Mucosa of gallbladder (tissue), 1 donor: Measurements from ENCODE around the gene PPM1A. TPM values are rescaled to one million over a fixed set of nuclear protein-coding genes. Genes with fewer than 3 reads are reported as not detected.
"Not testable (repeated sequence)": the region's sequence is repeated elsewhere in the genome, so short reads cannot be mapped to it uniquely, and the experiment has no call there.

ENCODE experiments used
- DNase-seq: peaks from one replicate; pipeline ENCODE4 v3.0.0-alpha.2; 2020; ENCODE audit warnings: low spot score
- total RNA-seq: library from RNA; stranded (reverse); gene quantifications from one replicate; pipeline ENCODE4 v1.2.1, GENCODE V29; 2021
- donor health status: DM: no; HTN: no; CAD: no.

PPM1A gene
- total RNA-seq, 1 donor from 2014 or later: 62.9 TPM

DNA sequence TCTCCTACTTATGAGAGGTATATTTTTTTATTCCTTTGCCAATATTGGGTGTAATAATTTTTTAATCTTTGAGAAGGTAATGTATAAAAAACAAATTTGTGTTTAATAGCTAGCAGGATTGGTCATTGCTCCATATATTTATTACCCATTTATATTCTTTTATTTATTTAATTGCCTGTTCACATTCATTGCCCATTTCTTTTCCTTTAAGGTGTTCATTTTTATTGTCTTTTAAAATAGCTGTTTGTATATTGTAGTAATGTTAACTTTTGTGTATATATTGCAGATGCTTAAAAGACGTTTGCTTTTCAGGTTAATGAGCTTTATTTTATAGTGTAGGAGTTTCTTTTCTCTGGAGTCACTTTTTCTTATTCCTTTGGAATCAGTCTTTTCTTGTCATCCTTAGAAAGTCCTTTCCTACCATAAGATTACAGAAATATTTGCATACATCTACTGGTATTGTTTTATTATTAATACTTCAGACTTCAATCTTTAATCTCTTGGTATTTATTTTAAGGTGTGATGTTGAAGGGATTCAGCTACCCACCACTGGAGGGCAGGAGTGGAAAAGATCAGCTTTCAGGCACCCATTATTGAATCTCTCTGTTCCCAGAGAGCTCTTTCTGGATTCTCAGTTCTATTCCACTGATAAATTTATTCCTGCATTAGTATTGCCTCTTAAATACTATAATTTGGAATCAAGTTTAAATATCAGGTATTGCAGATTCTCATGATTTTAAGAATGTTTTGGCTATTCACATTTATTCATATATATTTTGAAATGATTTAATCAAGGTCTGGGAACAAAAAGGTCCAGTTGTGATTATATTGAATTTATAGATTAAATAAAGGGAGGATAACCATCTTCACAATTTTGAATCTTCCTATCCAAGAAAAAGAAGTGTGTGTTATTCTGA lies 17.3 kb downstream of the PPM1A start:
- no peak for DNase-seq

DNA sequence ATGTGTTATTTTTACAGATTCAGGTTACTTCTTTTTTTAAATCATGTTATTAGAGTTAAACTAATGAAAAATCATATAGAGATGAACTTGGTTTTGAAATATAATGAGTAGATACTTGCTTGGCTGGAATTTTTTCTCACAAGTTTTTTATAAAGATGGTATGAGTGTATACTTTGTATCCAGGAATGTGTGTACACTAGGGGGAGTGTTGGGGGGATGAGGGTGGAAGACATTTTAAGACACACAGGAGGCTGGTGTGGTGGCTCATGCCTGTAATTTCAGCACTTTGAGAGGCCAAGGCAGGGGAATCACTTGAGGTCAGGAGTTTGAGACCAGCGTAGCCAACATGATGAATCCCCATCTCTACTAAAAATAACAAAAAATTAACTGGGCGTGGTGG lies 23.2 kb downstream of the PPM1A start:
- DNase-seq: no peak

DNA sequence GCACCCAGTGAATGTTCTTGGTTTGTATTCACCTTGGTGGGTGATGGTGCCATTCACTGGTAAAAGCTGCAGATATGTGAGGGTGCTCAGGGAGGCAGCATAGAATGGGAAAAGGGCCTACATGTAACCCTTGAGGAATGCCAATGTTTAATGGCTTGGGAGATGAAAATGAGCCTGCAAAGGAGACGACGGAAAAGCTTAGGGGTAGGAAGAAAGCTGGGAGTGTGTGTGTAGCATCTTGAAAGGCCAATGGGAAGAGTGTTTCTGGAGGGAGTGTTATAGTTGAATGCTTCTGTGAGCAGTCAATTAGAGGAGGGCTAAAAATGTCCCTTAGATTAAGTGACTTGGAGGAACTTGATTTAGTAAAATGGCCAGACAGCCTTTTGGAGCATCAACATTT lies 24.9 kb downstream of the PPM1A start:
- no peak for DNase-seq

DNA sequence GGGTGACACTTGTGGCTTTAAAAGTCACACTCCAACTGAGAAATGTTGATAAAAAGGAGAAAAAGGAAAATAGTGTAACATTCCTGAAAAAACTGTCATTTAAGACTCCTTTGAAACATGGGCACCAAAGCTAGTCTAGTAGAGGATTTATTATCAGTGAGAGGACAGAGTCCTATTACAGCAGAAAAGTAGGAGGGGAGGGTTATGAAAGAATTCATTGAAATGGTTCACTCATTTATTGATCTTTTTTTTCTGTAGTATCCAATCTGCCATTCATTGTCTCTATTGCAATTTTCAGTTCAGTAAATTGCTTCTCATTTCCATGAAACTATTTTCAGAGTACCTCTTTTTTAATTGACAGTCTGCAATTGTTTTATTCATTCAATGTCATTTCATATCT lies 25.4 kb downstream of the PPM1A start:
- no peak for DNase-seq

DNA sequence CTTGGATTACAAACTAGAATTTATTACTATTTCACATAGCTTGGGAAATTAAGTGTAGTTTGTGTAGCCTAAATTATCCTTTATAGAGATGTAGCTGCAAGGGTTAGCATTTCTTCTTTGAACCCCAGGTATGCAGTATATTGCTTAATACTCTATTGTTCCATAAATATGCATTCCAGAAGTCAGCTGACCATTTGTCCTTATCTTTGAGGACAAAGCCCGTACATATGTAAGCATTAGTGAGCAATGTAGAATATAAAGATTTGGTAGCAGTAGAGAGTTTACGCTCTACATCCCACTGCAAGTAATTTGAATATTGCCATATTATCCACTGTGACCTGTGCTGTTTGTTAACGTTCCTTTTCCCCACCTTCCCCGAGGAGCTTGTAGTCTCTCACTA lies 26.9 kb downstream of the PPM1A start:
- no peak for DNase-seq

DNA sequence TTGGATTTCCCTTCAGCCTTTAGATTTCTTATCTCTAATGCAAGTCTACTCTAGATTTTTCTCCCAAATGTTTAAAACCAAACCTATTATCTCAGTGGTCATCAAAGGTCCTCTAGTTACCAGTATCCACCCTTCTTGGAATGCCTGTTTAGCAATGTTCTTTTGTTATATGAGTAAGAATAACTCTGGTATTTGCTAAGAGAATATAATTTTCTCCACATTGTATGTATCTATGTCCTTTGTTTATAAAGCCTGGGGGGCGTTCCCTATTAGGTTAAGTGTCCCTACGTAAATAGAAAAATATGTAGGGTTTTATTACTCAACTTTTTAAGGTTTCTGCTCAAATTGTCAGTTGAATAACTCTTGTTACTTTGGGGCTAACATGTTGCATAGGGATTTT lies 27.3 kb downstream of the PPM1A start:
- DNase-seq: no peak

DNA sequence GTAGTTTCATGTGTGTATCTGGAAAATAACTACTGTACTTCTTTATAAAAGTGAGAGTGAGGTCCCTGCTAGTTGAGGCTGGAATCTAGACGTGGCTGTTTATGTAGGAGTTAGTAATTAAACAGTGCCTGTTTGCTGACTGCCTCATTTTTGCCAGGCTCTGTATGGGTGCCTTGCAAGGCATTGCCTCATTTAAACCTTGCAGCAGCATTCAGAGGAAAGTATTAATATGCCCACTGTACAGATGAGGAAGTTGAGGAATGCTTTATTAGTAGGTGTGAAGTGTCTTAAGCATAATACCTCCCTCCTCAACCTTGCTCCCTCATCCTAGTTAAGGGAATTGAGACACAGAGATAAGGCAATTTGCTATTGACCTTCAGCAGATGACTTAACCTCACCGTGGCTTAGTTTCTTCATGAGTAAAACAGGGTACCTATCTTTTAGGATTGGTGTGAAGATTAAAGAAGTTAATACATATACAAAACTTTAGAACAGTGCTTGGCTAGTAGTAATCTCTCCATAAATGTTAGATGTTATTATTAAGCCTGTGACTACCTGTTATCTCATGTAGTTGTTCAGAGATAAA lies 28.7 kb downstream of the PPM1A start:
- no peak for DNase-seq

DNA sequence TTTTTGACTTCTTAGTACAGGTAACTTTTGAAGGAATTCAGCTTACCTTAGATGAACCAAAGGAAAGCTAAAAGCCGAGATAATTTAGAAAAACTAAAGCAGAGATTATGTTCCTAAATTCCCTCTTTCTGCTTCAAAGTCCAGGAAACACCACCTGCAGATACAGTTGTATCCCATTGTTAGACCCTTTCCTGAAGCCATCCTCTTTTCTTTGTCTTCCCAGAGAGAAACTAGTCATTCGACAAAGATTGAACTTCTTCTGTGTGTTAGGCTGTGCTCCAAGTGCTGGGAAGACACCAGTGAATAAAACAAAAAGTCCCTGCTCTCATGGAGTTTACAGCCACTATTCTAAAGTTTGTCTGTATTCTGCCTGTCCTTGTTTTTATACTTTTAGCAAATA lies 29.3 kb downstream of the PPM1A start:
- no peak for DNase-seq

DNA sequence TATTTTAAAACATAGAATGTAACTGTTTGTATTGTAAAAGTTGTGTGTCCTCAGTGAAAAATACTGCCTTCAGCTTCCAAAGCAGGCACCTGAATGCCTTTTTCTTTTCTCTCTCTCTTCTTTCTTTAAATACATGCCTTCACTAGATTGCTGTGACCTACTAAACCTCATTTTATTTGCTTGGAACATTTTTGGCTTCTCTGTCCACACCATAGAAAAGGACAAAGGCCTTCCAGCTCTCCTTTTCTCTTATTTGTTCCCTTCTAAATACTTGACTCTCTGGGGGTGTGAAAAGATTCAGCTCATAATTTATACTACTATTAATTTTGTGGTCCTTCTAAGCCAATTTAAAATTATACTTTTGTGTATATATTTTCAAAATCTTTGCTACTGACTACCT lies 38.4 kb downstream of the PPM1A start:
- no peak for DNase-seq

DNA sequence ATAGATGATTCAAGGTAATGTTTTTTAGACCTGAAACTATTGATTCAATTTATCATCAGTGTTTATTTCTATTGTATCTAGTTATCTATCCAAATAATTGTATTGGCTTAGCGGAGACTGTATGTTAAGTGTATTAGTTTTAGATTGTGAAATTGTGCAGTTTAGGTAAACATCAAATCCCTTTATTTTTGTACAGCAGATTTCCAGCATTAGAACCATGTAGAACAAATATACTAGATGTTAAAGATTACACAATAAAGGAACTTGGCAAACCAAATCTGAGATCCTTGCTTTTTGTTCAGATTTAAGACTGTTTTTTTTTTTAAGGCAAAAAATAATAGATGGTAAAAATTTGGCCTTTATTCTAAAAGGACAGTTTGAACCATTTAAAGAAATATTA lies 39.3 kb downstream of the PPM1A start:
- DNase-seq: no peak

DNA sequence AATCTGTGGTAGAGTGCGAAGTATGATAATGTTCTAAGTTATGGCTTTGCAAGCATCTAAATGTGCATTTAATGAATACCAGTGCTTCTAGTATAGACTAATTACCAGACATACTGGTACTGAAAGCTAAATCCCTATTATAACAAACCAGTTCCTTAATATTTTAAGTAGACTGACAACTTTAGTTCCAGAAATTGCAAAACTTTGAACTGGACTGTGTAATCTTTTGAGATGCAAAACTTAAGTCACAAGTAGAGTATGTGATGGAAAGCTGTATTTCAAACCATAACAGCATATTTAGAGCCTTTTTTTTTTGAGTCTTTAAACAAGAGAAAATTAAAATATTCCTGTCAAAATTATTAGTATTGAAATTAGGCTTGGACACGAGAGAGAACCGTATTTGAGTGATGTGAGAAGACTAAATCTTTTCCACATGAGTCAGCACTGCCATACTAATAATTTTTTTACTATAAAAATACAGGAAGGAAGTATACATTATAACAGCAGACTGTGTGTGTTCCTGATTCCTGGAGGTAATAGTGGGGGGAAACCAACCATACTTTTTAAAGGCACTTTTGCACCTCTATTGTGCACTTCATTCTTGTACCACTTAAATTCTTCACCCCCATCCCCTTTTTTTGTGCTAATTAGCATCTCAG lies 45.5 kb downstream of the PPM1A start:
- no peak for DNase-seq

DNA sequence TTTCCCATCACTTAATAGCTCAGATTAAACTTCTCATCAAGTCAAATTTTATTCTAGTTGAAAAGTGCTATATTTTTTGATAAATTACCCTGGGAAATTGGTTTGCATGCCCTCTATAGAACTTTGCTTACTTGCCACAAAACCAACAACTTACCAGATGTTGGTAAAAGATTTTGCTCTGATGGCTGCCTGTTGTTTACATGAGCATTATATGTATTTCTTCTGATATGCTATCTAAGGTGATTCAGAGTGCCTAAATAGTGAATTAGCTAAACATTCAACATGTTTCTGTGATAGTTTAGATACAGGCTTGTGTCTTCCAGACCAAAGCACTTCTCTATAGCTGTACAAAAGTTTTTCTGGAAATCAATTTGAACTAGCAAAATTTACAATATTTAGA lies 51.0 kb downstream of the PPM1A start:
- DNase-seq: no peak

DNA sequence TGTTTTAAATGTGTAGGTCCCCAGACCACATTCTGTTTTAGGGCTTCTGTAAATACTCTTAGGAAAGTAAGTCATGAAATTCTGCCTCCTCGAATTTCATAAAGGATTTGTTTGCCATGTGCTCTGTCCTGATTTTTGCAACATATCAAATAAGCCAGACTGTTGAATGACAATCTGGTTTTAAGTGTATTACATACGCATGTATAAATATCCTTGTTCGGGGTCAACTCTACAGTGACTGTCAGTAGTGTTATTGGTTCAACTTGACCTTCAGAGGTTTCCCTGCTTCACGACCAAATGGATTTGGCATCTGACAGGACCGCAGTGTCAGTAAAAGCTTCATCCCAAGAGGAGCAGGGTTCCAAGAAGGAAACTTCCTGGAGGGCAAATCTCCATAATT lies 52.7 kb downstream of the PPM1A start:
- no peak for DNase-seq

DNA sequence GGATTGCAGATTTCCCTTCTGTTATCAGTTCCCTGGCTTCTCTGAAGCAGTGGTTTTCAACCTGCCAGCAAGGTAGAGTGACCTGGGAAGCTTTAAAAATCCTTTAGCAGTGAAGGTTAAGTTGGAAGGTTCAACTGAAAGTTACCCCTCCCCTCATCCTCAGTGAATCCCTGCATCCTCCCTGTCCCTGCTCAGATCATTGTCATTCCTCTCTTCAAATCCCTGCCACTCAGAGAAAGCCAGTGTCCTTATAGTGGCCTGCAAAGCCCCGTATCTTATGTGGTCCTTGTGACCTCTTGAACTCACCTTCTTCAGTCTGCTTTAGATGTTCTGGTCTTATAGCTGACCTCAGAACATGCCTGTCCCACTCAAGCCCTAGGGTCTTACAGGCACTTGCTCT lies 53.6 kb downstream of the PPM1A start:
- no peak for DNase-seq

DNA sequence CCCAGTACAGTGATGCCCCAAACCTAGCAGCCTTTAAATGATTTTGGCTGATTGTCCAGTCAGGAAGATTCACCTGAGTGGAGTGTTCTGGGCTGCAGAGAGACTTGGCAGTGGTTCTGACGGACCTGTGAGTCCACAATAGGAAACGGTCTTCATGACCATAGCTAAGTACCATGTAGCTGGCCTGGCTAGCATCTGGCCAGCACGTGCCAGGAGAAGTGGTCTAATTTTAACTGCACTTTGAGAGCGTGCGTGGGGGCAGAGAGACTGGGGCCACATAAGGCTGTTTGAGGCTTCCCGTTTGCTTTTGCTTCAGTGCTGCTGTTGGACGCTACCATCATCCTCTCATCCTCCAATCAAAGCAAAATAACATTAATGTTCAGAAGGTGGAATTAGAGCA lies 54.7 kb downstream of the PPM1A start:
- DNase-seq: no peak

DNA sequence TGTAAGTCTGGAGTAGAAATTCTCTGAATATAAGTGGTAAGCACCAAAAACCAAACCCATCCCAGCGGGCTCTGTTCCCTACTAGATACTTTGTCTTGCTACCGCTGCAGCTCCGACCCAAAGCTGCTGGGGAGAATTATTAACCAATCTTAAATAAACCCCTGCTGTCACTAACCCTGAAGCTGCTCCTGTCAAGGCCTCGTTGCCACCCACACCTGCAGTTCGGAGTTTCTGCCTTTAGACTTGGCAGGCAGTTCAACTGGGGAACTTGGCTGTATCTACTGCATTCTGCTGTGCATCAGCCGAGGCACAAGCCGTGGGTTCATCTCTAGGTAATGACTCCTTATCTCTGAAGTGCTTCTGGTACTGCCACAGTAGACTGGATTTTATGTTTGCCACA lies 55.5 kb downstream of the PPM1A start:
- DNase-seq: peak; percentile 36

DNA sequence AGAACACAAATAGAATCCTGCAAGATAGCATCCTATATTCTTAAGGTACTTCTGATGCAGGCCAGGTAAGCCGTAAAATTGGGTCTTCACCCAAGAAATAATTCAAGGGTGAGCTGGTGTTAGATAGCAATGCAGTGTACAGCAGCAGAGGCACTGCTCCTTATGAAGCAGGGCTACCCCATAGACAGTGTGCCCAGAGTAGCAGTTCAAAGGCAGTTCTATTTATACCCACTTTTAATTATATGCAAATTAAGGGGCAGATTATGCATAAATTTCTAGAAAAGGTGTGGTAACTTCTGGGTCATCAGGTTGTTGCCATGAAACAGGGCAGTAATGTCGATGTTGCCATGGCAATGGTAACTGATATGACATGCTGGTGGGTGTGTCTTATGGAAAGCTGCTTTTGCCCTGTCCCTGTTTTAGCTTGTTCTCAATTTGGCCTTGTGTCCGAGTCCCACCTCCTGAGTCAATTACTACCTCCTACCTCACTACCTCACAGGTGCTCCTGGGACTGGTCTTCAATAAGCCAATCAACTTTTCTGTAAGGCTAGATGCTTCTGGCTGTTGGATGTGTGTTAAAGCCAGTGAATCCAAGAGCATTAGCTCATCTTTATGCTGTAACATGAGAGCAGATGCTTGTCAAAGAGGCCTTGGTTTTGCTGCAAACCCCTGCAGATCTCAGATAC lies 61.0 kb downstream of the PPM1A start:
- DNase-seq: no peak

DNA sequence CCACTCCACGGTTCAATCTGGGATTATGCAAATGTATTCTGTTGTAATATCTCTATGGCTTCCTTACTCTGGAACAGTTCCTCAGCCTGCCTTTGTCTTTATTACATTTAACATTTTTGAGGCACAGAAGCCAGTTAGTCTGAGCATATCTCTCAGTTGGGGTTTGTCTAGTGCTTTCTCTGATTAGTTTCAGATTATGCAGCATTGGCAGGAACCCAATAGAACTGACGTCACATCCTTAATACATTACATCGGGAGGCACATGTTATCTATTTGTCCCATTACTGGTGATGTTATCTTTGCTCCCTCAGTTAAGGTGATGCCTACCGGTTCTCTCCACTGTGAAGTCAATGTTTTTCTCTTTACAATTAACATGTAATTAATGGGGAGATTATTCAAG lies 62.4 kb downstream of the PPM1A start:
- DNase-seq: peak; percentile 34

DNA sequence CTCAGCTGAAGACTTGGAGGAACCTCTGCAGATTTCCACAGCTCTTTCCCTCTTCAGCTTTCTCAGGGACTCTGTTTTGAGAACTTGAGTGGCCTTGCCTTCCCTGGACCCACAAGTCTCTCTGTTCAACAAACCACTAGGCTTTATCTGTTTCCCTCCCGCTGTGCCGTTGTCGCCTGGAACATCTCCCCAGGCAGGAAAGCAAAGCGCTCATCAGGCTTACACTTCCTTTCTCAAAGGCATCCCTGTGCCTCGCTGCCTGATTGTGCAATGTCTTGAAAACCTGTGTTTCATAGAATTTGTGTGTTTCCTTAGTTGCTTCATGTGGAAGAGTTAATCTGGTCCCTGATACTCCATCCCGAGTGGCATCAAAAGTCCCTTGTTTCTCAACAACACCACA lies 64.1 kb downstream of the PPM1A start:
- DNase-seq: no peak

DNA sequence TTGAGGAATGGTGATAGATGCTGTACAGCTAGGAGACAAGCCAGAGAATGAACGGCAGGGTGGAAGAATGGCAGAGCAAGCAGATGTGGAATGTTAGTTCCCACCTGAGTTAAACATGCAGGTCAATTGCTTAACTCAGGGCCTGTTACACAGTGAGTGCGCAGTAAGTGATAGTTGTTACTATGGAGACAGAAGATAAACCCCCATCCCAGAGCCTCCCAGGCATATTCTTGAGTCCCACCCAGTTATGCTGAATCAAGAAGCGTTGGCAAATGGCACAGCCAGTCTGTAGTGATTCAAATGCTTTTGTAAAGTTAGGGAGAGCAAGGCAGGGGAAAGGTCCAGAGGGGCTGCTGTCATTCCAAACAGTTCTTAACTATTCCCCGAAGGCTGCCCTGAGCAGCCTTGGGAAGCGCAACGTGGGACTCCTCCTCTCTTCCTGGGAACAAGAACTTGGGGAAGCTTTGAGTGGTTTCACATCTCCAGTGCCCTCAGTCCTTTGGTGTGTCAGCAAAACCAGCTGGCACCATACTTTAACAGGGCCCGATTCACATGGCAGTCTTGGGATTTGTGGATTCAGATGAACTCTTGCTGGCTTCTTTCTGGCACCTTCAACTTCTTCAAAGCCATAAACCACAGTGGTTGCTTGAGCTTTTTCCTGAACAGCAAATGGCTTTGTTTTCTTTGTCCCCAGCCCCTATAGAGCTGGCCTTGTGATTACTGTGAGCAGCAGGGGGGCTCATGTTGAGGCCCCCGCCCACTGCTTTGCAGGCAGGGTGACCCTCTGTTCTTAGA lies 66.4 kb downstream of the PPM1A start:
- DNase-seq: no peak

DNA sequence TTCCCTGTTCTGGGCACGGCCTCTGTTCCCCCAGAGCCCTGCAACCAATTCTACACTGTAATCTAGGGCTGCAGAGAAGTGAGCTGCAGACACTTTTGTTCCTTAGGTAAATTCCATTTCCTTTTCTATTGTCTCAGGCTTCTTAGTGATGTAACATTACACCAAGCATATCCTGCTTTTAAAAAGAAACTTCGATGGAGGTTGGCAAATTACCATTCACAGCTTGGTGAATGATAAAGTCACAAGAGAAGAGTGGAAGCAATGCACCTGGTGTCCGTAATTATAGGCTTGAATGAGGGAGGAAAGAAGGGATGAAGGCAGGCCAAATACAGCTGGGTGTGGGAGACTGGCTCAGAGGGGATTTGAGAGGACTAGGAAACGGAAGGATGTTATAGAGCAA lies 68.6 kb downstream of the PPM1A start:
- DNase-seq: no peak

DNA sequence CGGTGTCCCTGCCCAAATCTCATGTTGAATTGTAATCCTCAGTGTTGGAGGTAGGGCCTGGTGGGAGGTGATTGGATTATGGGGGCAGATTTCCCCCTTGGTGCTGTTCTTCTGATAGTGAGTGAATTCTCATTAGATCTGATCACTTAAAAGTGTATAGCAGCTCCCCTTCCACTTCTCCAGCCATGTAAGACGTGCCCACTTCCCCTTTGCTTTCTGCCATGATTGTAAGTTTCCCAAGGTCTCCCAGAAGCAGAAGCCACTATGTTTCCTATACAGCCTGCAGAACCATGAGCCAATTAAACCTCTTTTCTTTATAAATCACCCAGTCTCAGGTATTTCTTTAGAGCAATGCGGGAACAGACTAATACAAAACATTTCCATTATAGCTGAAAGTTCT lies 71.8 kb downstream of the PPM1A start:
- not testable (repeated sequence) for DNase-seq
